IPS-18c (cell line): Measurements from ENCODE around the gene PITX3.

Source experiments
- H3K4me3 ChIP-seq: 2 replicates; pipeline ENCODE4 v1.7.0; 2013; ENCODE audit warnings: low read depth, mild to moderate bottlenecking, low read length, moderate library complexity; ENCODE audit not compliant: insufficient read depth
- H3K9me3 ChIP-seq: one replicate; pipeline ENCODE4 v1.6.1; 2013; ENCODE audit warnings: mild to moderate bottlenecking, low read length, moderate library complexity; ENCODE audit not compliant: control insufficient read depth, insufficient read depth

The PITX3 gene

GRCh38 chr10:102241444-102242117, at the start of gene PITX3:
TSS of gene PITX3 (minus strand) at chr10:102241512. CDS start at chr10:102232080, 9,432 bp downstream.
- H3K4me3 ChIP-seq, result peak within 1 kb of the TSS; percentile 45

DNA sequence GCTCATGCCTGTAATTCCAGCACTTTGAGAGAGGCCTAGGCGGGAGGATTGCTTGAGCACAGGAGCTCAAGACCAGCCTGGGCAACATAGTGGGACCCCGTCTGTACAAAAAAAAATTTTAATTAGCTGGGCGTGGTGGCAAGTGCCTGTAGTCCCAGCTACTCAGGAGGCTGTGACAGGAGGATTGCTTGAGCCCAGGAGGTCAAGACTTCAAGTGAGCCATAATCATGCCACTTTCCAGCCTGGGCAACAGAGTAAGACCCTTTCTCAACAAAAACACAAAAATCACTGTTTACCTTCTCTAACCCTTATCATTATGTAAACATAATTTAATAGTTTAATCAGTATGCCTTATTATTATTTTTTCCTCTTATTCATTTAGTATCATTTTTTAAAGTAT, 48.5 kb upstream of the PITX3 start:
- Histone ChIP-seq H3K4me3 (no peak overlapping the region), H3K9me3 (peaks cover 2% of the 10 kb centered on the region)

More at GRCh38 chr10:102241444-102242117, at the start of gene PITX3:
- H3K9me3 ChIP-seq, result no peaks in the 10 kb centered on the region

DNA sequence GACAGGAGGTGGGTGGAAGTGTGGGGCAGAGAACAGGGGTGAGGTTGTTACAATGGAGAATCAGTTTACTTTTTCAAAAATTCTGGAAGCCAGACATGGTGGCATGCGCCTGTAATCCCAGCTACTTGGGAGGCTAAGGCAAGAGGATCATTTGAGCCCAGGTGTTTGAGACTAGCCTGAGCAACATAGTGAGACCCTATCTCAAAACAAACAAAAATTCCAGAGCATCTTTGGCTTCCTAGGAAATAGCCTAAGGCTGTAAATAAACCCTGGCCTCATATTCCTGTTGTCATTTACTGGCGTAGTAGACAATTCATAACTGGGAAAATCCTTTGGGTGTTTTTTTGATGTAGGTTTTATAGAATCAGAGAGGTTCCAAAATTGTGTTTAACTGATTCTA, 48.0 kb upstream of the PITX3 start:
- no peak overlapping the region for H3K4me3 ChIP-seq

DNA sequence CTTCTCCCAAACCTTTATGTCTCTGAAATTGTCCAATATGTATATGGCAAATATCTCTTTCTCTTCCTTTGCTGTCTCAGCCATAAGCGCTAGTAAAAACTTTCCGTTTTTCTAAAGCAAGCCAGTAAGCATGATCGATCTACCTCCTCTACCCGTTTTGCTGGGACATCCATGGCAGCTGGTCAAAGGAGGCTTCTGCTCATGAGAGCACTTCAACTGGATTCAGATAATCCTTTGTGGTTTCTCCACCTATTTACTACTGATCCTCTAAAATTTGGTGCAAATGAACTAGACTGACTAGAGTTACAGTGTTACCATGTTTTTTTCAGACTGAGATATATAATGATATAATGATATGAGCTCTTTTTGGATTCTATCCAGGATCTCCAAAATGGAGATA, 46.7 kb upstream of the PITX3 start:
- H3K4me3 ChIP-seq, result no peak overlapping the region

More for the DNA sequence above, 48.0 kb upstream of the PITX3 start:
- H3K9me3 ChIP-seq, result peaks cover 2% of the 10 kb centered on the region

GRCh38 chr10:102287538-102287937, 46.2 kb upstream of the PITX3 start:
- Histone ChIP-seq H3K9me3 (peaks cover 2% of the 10 kb centered on the region), H3K4me3 (no peak overlapping the region)

More for the DNA sequence above, 46.7 kb upstream of the PITX3 start:
- peaks cover 2% of the 10 kb centered on the region for H3K9me3 ChIP-seq

- no peaks in the 10 kb centered on the region for H3K9me3 ChIP-seq
- H3K4me3 ChIP-seq, result no peak overlapping the region
Observed at GRCh38 chr10:102286216-102286615, 44.9 kb upstream of the PITX3 start.

DNA sequence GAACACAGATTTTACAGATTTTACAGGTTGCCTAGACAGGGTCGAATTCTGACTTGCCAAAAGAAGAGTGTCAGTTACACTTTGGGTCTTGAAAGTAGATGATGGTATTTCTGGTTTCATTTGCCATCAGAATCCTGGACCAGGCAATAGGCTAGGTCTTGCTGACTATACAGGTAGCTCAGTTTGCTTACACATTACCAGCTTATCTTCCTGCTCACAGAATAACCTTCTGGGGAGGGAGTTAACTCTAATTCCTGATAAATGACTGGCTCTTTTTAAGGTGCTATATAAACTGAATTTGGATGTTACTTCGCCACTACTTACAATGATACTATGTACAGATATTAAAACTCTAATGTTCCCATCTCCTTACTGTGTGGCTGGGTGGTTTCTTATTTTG, 43.8 kb upstream of the PITX3 start:
- H3K9me3 ChIP-seq, result no peaks in the 10 kb centered on the region
- H3K4me3 ChIP-seq, result no peak overlapping the region

- Histone ChIP-seq H3K4me3 (no peak overlapping the region), H3K9me3 (no peaks in the 10 kb centered on the region)
Observed at GRCh38 chr10:102284531-102284930, 43.2 kb upstream of the PITX3 start.

DNA sequence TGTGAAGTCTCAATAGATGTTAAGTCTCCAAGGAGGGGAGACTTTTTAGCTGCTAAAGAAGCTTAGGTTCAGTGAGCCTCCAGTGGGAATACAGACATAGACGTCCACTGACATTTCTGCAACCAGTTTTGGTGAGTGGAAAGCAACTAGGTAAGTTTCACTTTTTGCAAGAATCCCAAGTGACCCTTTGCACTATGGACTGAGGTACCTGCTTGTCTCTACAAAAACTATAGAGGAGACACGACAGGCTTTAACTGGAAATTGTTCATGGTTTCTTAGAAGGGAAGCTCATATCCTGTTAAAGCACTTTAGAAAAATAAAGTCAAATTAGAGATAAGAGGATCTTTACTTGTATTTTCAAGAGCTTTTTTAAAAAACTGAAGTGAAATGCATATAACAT, 42.6 kb upstream of the PITX3 start:
- H3K4me3 ChIP-seq, result no peak overlapping the region
- no peaks in the 10 kb centered on the region for H3K9me3 ChIP-seq

- Histone ChIP-seq H3K9me3 (no peaks in the 10 kb centered on the region), H3K4me3 (no peak overlapping the region)
Observed at GRCh38 chr10:102283488-102283887, 42.2 kb upstream of the PITX3 start.

GRCh38 chr10:102281102-102281487, 39.8 kb upstream of the PITX3 start:
- Histone ChIP-seq H3K9me3 (no peaks in the 10 kb centered on the region), H3K4me3 (no peak overlapping the region)

DNA sequence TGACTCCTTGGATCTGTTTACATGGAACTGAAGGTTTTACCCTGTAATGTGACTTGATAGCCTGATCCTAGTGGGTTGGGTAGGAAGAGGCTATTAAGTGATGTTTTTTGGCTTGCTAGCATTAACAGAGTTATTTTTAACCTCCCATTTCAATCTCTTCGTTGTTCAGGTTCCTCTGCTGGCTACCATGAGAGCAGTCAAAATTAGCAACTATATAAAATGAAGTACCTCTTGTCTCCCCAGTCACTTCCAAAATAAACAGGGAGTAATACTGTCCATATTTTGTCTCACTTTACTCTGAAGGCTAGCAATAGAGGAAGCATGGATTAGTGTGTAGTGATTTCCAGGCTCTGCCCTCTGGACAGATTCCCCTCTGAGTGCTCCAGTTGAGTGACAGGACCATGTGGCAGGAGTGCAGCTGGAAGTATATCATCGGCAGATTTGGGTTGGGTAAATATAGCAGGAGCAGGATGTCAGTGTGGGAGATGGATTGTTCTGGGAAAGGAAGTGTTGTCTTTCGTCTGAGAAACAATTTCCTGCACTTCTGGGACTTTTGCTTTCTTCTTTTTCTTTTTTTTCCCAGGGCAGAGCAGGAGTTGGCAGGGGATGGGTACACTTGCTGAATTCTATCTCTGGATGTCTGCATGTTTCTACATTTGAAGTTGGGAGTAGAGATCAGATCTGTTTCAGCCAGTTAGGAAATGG, 39.2 kb upstream of the PITX3 start:
- Histone ChIP-seq H3K4me3 (no peak overlapping the region), H3K9me3 (no peaks in the 10 kb centered on the region)

GRCh38 chr10:102279104-102279503, 37.8 kb upstream of the PITX3 start:
- no peak overlapping the region for H3K4me3 ChIP-seq
- no peaks in the 10 kb centered on the region for H3K9me3 ChIP-seq

GRCh38 chr10:102275343-102275742, 34.0 kb upstream of the PITX3 start:
- Histone ChIP-seq H3K4me3 (no peak overlapping the region), H3K9me3 (no peaks in the 10 kb centered on the region)

DNA sequence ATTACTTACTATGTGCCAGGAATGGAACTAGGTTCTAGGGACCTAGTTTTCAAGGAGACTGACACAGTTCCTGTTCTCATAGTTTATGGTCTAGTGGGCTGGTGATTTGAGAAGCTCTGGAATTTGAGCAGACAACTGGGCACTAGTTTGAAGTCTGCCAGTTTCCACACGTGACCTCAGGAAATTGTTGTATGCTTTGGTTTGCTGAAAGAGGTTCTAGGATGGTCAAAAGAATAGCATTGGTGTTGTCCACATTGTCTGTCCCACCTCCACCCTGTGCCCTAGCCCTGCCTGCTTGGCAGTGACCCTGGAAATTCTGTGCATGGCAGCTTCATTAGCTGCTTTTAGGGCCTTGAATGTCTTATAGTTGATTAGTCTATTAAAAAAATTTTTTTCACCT, 32.8 kb upstream of the PITX3 start:
- H3K9me3 ChIP-seq, result no peaks in the 10 kb centered on the region
- no peak overlapping the region for H3K4me3 ChIP-seq

GRCh38 chr10:102269017-102269416, 27.7 kb upstream of the PITX3 start:
- Histone ChIP-seq H3K9me3 (no peaks in the 10 kb centered on the region), H3K4me3 (no peak overlapping the region)

DNA sequence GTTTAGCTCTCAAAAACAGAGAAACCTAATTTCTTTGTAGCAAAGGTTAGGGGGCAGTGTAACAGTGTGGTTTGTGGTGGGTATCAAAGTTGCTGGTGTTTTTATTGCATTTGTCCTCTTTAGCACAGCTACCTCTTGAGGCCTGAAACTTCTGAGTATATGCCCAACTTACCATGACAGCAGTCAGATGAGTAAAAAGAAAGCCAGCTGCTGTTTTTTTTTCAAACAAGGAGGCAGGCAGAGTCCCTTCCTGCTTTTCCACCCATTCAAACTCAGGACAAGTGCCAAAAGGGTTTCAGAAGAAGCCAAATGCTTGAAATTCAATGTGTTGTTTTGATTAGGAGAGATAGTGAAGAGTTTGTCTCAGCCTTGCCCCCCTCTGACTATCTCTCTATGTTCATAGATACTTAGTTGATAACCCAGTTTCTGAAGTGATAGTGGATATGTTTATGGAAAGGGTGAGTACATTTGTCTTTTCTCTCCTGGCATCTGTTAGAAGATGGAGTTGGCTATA, 27.1 kb upstream of the PITX3 start:
- Histone ChIP-seq H3K4me3 (no peak overlapping the region), H3K9me3 (no peaks in the 10 kb centered on the region)

GRCh38 chr10:102267748-102268147, 26.4 kb upstream of the PITX3 start:
- no peak overlapping the region for H3K4me3 ChIP-seq
- H3K9me3 ChIP-seq, result no peaks in the 10 kb centered on the region
